Liver (tissue), 9 donors: ENCODE results near the gene SYCN. TPM values are rescaled to one million over a fixed set of nuclear protein-coding genes. Genes with fewer than 3 reads are reported as not detected.

Source experiments
- DNase-seq: peaks from one replicate; pipeline ENCODE4 v3.0.0-alpha.2; 2017; ENCODE audit warnings: low spot score
- H3K27ac ChIP-seq, 2 donors: one replicate each; pipeline ENCODE4 v1.7.0; 2013; ENCODE audit warnings: inconsistent platforms in 2 of 2, low read length in 2 of 2, control low read depth in 1 of 2, low read depth in 1 of 2, mild to moderate bottlenecking in 1 of 2
- H3K27me3 ChIP-seq, 4 donors: one replicate each; pipeline versions ENCODE4 v1.6.1 to v1.7.0; 2013; ENCODE audit warnings: low read length in 3 of 4, inconsistent platforms in 1 of 4, mild to moderate bottlenecking in 1 of 4, moderate library complexity in 1 of 4; ENCODE audit not compliant: control insufficient read depth in 4 of 4, insufficient read depth in 4 of 4
- H3K36me3 ChIP-seq, 4 donors: one replicate each; pipeline versions ENCODE4 v1.6.1 to v1.7.0; 2013; ENCODE audit warnings: low read length in 3 of 4, mild to moderate bottlenecking in 3 of 4, low read depth in 1 of 4, moderate library complexity in 1 of 4; ENCODE audit not compliant: control insufficient read depth in 4 of 4, insufficient read depth in 3 of 4
- H3K4me1 ChIP-seq, 4 donors: one replicate each; pipeline versions ENCODE4 v1.6.1 to v1.7.0; 2013; ENCODE audit warnings: low read length in 3 of 4, mild to moderate bottlenecking in 3 of 4, moderate library complexity in 1 of 4; ENCODE audit not compliant: control insufficient read depth in 4 of 4, insufficient read depth in 4 of 4
- H3K4me3 ChIP-seq, 3 donors: one replicate each; pipeline versions ENCODE4 v1.6.1 to v1.7.0; 2013; ENCODE audit warnings: low read length in 3 of 3, control low read depth in 1 of 3, low read depth in 1 of 3, mild to moderate bottlenecking in 1 of 3
- H3K9ac ChIP-seq, 2 donors: one replicate each; pipeline ENCODE4 v1.7.0; 2013; ENCODE audit warnings: low read length in 2 of 2, mild to moderate bottlenecking in 2 of 2, moderate library complexity in 2 of 2, control low read depth in 1 of 2, low read depth in 1 of 2
- H3K9me3 ChIP-seq, 4 donors: one replicate each; pipeline versions ENCODE4 v1.6.1 to v1.7.0; 2013; ENCODE audit warnings: low read length in 3 of 4; ENCODE audit not compliant: control insufficient read depth in 4 of 4
- EGR1 ChIP-seq, 2 donors: IDR thresholded peaks; 2 replicates each; pipeline ENCODE4 v1.6.1; 2016 to 2018; ENCODE audit warnings: antibody characterized with exemption in 2 of 2, low read depth in 2 of 2
- FOXA1 ChIP-seq: IDR thresholded peaks from 2 replicates; pipeline ENCODE4 v1.6.1; 2016; ENCODE audit warnings: antibody characterized with exemption
- FOXA2 ChIP-seq: IDR thresholded peaks from 2 replicates; pipeline ENCODE4 v1.6.1; 2016; ENCODE audit warnings: antibody characterized with exemption
- GABPA ChIP-seq, 2 donors: IDR thresholded peaks in 1 of 2; conservative IDR thresholded peaks in 1 of 2; 2 replicates each; pipeline ENCODE4 v1.6.1; 2016; ENCODE audit warnings: antibody characterized with exemption in 2 of 2, mild to moderate bottlenecking in 1 of 2, moderate library complexity in 1 of 2
- HNF4A ChIP-seq, 2 donors: conservative IDR thresholded peaks; 2 replicates each; pipeline ENCODE4 v1.6.1; 2016; ENCODE audit warnings: antibody characterized with exemption in 2 of 2, mild to moderate bottlenecking in 2 of 2
- HNF4G ChIP-seq: IDR thresholded peaks from 2 replicates; pipeline ENCODE4 v1.6.1; 2016; ENCODE audit warnings: antibody characterized with exemption
- JUND ChIP-seq, 2 donors: IDR thresholded peaks; 2 replicates each; pipeline ENCODE4 v1.6.1; 2016; ENCODE audit warnings: antibody characterized with exemption in 2 of 2
- NR2F2 ChIP-seq: IDR thresholded peaks from 2 replicates; pipeline ENCODE4 v1.6.1; 2016; ENCODE audit warnings: antibody characterized with exemption
- RAD21 ChIP-seq, 2 donors: IDR thresholded peaks; 2 replicates each; pipeline ENCODE4 v1.6.1; 2016; ENCODE audit warnings: antibody characterized with exemption in 2 of 2, mild to moderate bottlenecking in 2 of 2
- RXRA ChIP-seq, 2 donors: IDR thresholded peaks; 2 replicates each; pipeline ENCODE4 v1.6.1; 2017 to 2018; ENCODE audit warnings: antibody characterized with exemption in 2 of 2, mild to moderate bottlenecking in 1 of 2
- SP1 ChIP-seq: IDR thresholded peaks from 2 replicates; pipeline ENCODE4 v1.6.1; 2018; ENCODE audit warnings: antibody characterized with exemption, mild to moderate bottlenecking
- TAF1 ChIP-seq: conservative IDR thresholded peaks from 2 replicates; pipeline ENCODE4 v1.6.1; 2016; ENCODE audit warnings: antibody characterized with exemption, mild to moderate bottlenecking
- YY1 ChIP-seq: IDR thresholded peaks from 2 replicates; pipeline ENCODE4 v1.6.1; 2016; ENCODE audit warnings: antibody characterized with exemption, mild to moderate bottlenecking
- WGBS: extraction: QIAGEN DNeasy Blood & Tissue Kit; methylation state at CpG from one replicate; pipeline ENCODE4 v1.1.7; 2013; 5-methylcytosine and 5-hydroxymethylcytosine counted together
- polyA plus RNA-seq, 2 donors: library from polyadenylated mRNA; stranded (reverse) in 1 of 2; unstranded in 1 of 2; fragments of 200-250 nt in 1 of 2; fragments of >200 nt in 1 of 2; fragmentation: Nextera tagmentation in 1 of 2; extraction: Ambion mirVana in 1 of 2; gene quantifications; one replicate each; pipeline versions ENCODE4 v1.2.1 to v1.2.3, GENCODE V29; 2013 to 2015
- total RNA-seq, 2 donors: library from RNA; depleted of rRNA; stranded (reverse); fragments of >200 nt; gene quantifications; one replicate each; pipeline ENCODE4 v1.2.3, GENCODE V29; 2014
- TF ChIP-seq, protein P1 (sequence below): fragments of 150-350 bp; IDR thresholded peaks from 2 replicates; pipeline ENCODE4 v1.5.1; 2017; ENCODE audit warnings: improper control_type of control experiment, low read depth, low read length; ENCODE audit not compliant: missing input control
- TF ChIP-seq, protein P2 (sequence below): IDR thresholded peaks from 2 replicates; pipeline ENCODE4 v1.6.1; 2016; ENCODE audit warnings: antibody characterized with exemption, mild to moderate bottlenecking
- TF ChIP-seq, protein P3 (sequence below): IDR thresholded peaks from 2 replicates; pipeline ENCODE4 v1.6.1; 2016; ENCODE audit warnings: antibody characterized with exemption
- TF ChIP-seq, protein P4 (sequence below): IDR thresholded peaks from 2 replicates; pipeline ENCODE4 v1.6.1; 2016; ENCODE audit warnings: antibody characterized with exemption
- TF ChIP-seq, protein P5 (sequence below): IDR thresholded peaks from 2 replicates; pipeline ENCODE4 v1.6.1; 2016; ENCODE audit warnings: antibody characterized with exemption
- donor health status: healthy.
- donor health status: healthy.
- donor health status: healthy.
- donor health status: healthy.
- donor health status: healthy.

Gene SYCN
- total and polyA plus RNA-seq, 4 donors: not detected

DNA sequence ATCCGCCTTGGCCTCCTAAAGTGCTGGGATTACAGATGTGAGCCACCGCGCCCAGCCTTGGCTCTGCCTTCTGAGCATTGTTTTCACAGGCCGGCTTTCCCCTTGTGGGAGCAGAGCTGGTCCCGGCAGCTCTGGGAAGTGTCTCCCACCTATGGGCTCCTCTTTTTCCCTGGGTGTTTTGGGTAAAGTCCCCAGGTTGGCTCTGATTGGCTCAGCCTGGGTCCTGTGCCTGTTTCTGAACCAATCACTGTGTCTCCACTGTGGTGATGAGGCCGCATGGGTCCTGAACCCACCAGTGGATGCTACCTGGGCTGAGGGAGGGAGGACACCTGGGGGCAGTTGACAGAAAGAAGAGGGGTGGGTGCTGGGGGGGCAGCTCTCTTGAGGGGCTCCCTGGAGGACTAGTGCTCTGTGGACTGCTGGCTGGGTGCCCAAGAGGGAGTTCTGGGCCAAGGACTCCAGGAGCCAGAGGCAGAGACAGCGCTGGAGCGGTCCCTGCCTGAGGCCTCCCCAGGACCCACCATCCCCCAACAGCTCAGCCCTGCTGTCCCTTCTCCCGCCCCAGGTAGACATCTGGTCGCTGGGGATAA, 26.9 kb downstream of the SYCN start (continued):
- TF ChIP-seq, protein P1, sequence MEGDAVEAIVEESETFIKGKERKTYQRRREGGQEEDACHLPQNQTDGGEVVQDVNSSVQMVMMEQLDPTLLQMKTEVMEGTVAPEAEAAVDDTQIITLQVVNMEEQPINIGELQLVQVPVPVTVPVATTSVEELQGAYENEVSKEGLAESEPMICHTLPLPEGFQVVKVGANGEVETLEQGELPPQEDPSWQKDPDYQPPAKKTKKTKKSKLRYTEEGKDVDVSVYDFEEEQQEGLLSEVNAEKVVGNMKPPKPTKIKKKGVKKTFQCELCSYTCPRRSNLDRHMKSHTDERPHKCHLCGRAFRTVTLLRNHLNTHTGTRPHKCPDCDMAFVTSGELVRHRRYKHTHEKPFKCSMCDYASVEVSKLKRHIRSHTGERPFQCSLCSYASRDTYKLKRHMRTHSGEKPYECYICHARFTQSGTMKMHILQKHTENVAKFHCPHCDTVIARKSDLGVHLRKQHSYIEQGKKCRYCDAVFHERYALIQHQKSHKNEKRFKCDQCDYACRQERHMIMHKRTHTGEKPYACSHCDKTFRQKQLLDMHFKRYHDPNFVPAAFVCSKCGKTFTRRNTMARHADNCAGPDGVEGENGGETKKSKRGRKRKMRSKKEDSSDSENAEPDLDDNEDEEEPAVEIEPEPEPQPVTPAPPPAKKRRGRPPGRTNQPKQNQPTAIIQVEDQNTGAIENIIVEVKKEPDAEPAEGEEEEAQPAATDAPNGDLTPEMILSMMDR: no peak
- TF ChIP-seq SP1: no peak

DNA sequence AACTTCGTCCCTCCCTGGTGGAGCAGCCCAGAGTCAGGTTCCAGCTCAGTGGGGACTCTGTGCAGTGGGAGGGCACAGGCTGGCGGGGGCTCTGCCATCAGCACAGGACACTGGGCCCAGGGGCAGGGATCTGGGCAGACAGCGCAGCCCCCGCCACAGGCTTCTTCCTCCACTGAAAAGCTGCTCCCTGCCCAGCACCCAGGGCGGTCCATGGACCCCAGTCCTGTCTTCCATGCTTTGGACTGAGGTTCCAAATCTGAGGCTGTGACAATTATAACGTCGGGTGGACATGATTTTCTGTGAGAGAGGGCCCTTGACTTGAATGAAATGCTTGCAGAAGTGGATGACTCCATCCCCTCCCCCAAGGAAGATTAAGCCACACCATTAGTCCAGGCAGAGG, 28.5 kb downstream of the SYCN start:
- H3K27me3 ChIP-seq: no peaks in the 10 kb centered on the region
- peaks cover 2 to 60% (median 14%) of the 10 kb centered on the region in 4 donors for H3K36me3 ChIP-seq
- no peak overlapping the region for H3K9ac ChIP-seq
- no peak for DNase-seq
- H3K9me3 ChIP-seq: no peaks in the 10 kb centered on the region
- H3K27ac ChIP-seq: no peak overlapping the region
- no peak overlapping the region for H3K4me3 ChIP-seq
- TF ChIP-seq HNF4G (no peak), YY1 (no peak), GABPA (IDR thresholded peaks at IDR 0.05 in 1 of 2, conservative IDR thresholded peaks at IDR 0.05 in 1 of 2) (no peak), RXRA (IDR thresholded peaks at IDR 0.05) (no peak), FOXA2 (no peak), SP1 (no peak), TAF1 (no peak), FOXA1 (no peak), JUND (IDR thresholded peaks at IDR 0.05) (no peak), EGR1 (IDR thresholded peaks at IDR 0.05; ENCODE audit: low read depth in 2 of 2) (no peak), NR2F2 (no peak), HNF4A (conservative IDR thresholded peaks at IDR 0.05) (no peak), RAD21 (IDR thresholded peaks at IDR 0.05) (no peak)
- TF ChIP-seq, protein P2, sequence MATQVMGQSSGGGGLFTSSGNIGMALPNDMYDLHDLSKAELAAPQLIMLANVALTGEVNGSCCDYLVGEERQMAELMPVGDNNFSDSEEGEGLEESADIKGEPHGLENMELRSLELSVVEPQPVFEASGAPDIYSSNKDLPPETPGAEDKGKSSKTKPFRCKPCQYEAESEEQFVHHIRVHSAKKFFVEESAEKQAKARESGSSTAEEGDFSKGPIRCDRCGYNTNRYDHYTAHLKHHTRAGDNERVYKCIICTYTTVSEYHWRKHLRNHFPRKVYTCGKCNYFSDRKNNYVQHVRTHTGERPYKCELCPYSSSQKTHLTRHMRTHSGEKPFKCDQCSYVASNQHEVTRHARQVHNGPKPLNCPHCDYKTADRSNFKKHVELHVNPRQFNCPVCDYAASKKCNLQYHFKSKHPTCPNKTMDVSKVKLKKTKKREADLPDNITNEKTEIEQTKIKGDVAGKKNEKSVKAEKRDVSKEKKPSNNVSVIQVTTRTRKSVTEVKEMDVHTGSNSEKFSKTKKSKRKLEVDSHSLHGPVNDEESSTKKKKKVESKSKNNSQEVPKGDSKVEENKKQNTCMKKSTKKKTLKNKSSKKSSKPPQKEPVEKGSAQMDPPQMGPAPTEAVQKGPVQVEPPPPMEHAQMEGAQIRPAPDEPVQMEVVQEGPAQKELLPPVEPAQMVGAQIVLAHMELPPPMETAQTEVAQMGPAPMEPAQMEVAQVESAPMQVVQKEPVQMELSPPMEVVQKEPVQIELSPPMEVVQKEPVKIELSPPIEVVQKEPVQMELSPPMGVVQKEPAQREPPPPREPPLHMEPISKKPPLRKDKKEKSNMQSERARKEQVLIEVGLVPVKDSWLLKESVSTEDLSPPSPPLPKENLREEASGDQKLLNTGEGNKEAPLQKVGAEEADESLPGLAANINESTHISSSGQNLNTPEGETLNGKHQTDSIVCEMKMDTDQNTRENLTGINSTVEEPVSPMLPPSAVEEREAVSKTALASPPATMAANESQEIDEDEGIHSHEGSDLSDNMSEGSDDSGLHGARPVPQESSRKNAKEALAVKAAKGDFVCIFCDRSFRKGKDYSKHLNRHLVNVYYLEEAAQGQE: no peak
- TF ChIP-seq, protein P3, sequence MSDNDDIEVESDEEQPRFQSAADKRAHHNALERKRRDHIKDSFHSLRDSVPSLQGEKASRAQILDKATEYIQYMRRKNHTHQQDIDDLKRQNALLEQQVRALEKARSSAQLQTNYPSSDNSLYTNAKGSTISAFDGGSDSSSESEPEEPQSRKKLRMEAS: no peak
- TF ChIP-seq, protein P1: no peak
- TF ChIP-seq, protein P4, sequence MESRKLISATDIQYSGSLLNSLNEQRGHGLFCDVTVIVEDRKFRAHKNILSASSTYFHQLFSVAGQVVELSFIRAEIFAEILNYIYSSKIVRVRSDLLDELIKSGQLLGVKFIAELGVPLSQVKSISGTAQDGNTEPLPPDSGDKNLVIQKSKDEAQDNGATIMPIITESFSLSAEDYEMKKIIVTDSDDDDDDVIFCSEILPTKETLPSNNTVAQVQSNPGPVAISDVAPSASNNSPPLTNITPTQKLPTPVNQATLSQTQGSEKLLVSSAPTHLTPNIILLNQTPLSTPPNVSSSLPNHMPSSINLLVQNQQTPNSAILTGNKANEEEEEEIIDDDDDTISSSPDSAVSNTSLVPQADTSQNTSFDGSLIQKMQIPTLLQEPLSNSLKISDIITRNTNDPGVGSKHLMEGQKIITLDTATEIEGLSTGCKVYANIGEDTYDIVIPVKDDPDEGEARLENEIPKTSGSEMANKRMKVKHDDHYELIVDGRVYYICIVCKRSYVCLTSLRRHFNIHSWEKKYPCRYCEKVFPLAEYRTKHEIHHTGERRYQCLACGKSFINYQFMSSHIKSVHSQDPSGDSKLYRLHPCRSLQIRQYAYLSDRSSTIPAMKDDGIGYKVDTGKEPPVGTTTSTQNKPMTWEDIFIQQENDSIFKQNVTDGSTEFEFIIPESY: no peak
- TF ChIP-seq, protein P5, sequence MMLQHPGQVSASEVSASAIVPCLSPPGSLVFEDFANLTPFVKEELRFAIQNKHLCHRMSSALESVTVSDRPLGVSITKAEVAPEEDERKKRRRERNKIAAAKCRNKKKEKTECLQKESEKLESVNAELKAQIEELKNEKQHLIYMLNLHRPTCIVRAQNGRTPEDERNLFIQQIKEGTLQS: no peak
- H3K4me1 ChIP-seq: no peaks in the 10 kb centered on the region
- WGBS: 94% methylated on average over 7 of the region's 7 CpGs
